Renal cortex interstitium (tissue), 15 donors: Measurements from ENCODE around the gene OR10Z1. TPM values are rescaled to one million over a fixed set of nuclear protein-coding genes. Genes with fewer than 3 reads are reported as not detected.

ENCODE experiments used
- DNase-seq, 11 donors: peaks; one replicate each; pipeline ENCODE4 v3.0.0-alpha.2; 2013; ENCODE audit warnings: low read depth in 9 of 11, low spot score in 4 of 11; ENCODE audit errors: extremely low read depth in 1 of 11
- long read RNA-seq, 16 experiments: transcript quantifications; one replicate each; lab custom pipeline, GENCODE V29; 2026
- polyA plus RNA-seq, 3 donors: library from polyadenylated mRNA; unstranded; fragments of 120-200 nt; gene quantifications; one replicate each; pipeline ENCODE4 v1.2.1, GENCODE V29; 2013; ENCODE audit not compliant: insufficient read length in 3 of 3

OR10Z1 gene
- polyA plus RNA-seq = under 1 TPM in 2 of 3 donors, not detected in 1; 0.01 to 0.08 TPM
- long read RNA-seq, donor 1 = 0 reads
- long read RNA-seq, donor 2 = 0 reads
- long read RNA-seq, donor 3 = 0 reads
- long read RNA-seq, donor 4 = 0 reads
- long read RNA-seq, donor 5 = 0 reads
- long read RNA-seq, donor 6 = 0 reads
- long read RNA-seq, donor 7 = 0 reads
- long read RNA-seq, donor 8 = 0 reads
- long read RNA-seq, donor 9, partial matches to known transcripts = 0 of 1 reads
- long read RNA-seq, donor 9, other reads (novel, unspliced or antisense) = 0 of 1 reads
- long read RNA-seq, donor 10 = 0 reads
- long read RNA-seq, donor 11 = 0 reads
- long read RNA-seq, donor 12 = 0 reads
- long read RNA-seq, donor 13, partial matches to known transcripts = 0 of 1 reads
- long read RNA-seq, donor 13, other reads (novel, unspliced or antisense) = 0 of 1 reads
- long read RNA-seq, donor 14 = 0 reads
- long read RNA-seq, donor 15 = 0 reads
- long read RNA-seq, donor 16 = 0 reads

- no peak for DNase-seq
Observed at GRCh38 chr1:158604968-158605367, at the start of gene OR10Z1. Gene OR10Z1 (plus strand): TSS chr1:158605268. CDS start chr1:158606439, 1,171 bp downstream.

- DNase-seq = no peak
Observed at GRCh38 chr1:158559696-158560095, 45.4 kb upstream of the OR10Z1 start.

- no peak for DNase-seq
Observed at GRCh38 chr1:158563853-158564252, 41.2 kb upstream of the OR10Z1 start.

- no peak for DNase-seq
Observed at GRCh38 chr1:158564608-158565007, 40.5 kb upstream of the OR10Z1 start.

GRCh38 chr1:158570480-158570879 is 34.6 kb upstream of the OR10Z1 start, which contains the start of gene OR6P1:
Gene OR6P1 (minus strand): TSS chr1:158570580. CDS start chr1:158563604, 6,976 bp downstream.
- DNase-seq = no peak

GRCh38 chr1:158572226-158572625 is 32.8 kb upstream of the OR10Z1 start:
- DNase-seq = no peak

- DNase-seq = no peak
Observed at GRCh38 chr1:158577561-158577960, 27.5 kb upstream of the OR10Z1 start.

GRCh38 chr1:158579733-158580132 is 25.3 kb upstream of the OR10Z1 start, which contains the start of gene OR10X1:
Gene OR10X1 (minus strand): TSS chr1:158579899. CDS start chr1:158579899, 0 bp downstream.
- DNase-seq = no peak

GRCh38 chr1:158583962-158584361 is 21.1 kb upstream of the OR10Z1 start:
- DNase-seq = no peak

- no peak for DNase-seq
Observed at GRCh38 chr1:158586942-158587341, 18.1 kb upstream of the OR10Z1 start.

- DNase-seq = no peak
Observed at GRCh38 chr1:158600735-158601134, 4.3 kb upstream of the OR10Z1 start.

- no peak for DNase-seq
Observed at GRCh38 chr1:158607296-158607695, 2.2 kb downstream of the OR10Z1 start.

GRCh38 chr1:158611916-158612315 is 6.8 kb downstream of the OR10Z1 start:
- no peak for DNase-seq

GRCh38 chr1:158613764-158614163 is 8.7 kb downstream of the OR10Z1 start:
- no peak for DNase-seq

- DNase-seq = no peak
Observed at GRCh38 chr1:158638146-158638545, 33.1 kb downstream of the OR10Z1 start.

GRCh38 chr1:158638904-158639303 is 33.8 kb downstream of the OR10Z1 start:
- no peak for DNase-seq

GRCh38 chr1:158644449-158644848 is 39.4 kb downstream of the OR10Z1 start:
- no peak for DNase-seq

- DNase-seq = no peak
Observed at GRCh38 chr1:158646465-158646864, 41.4 kb downstream of the OR10Z1 start.

GRCh38 chr1:158649052-158649451 is 44.0 kb downstream of the OR10Z1 start:
- no peak for DNase-seq

GRCh38 chr1:158652721-158653334 is 47.8 kb downstream of the OR10Z1 start:
- no peak for DNase-seq
